Gastrocnemius medialis (tissue), 4 donors: ENCODE data around the gene NEK11. TPM values are rescaled to one million over a fixed set of nuclear protein-coding genes. Genes with fewer than 3 reads are reported as not detected.

Source experiments
- ATAC-seq, 2 donors: fragments of 150-250 bp; one replicate each; pipeline ENCODE4 v1.9.1; 2016
- DNase-seq, 2 donors: peaks; one replicate each; pipeline ENCODE4 v3.0.0-alpha.2; 2019
- H3K27ac ChIP-seq, 4 donors: fragments of 200-600 bp; sonication (generic); 1 replicate in 1 of 4; 2 replicates in 3 of 4; pipeline ENCODE4 v1.5.1; 2016 to 2018; ENCODE audit warnings: mild to moderate bottlenecking in 2 of 4, moderate library complexity in 1 of 4
- H3K27me3 ChIP-seq, 3 donors: fragments of 200-600 bp; sonication (generic) in 2 of 3; 1 replicate in 1 of 3; 2 replicates in 2 of 3; pipeline versions ENCODE4 v1.5.1 to v1.6.0; 2016 to 2019; ENCODE audit warnings: mild to moderate bottlenecking in 1 of 3, moderate library complexity in 1 of 3
- H3K36me3 ChIP-seq, 2 donors: fragments of 200-600 bp; sonication (generic) in 1 of 2; one replicate each; pipeline ENCODE4 v1.5.1; 2017 to 2018
- H3K4me1 ChIP-seq, 2 donors: fragments of 200-600 bp; sonication (generic) in 1 of 2; one replicate each; pipeline ENCODE4 v1.5.1; 2016 to 2017; ENCODE audit warnings: mild to moderate bottlenecking in 2 of 2
- H3K4me3 ChIP-seq, 4 donors: fragments of 200-600 bp; sonication (generic) in 3 of 4; 1 replicate in 1 of 4; 2 replicates in 3 of 4; pipeline ENCODE4 v1.5.1; 2016 to 2019; ENCODE audit warnings: mild to moderate bottlenecking in 2 of 4
- H3K9me3 ChIP-seq, 3 donors: fragments of 200-600 bp; sonication (generic) in 2 of 3; 1 replicate in 1 of 3; 2 replicates in 2 of 3; pipeline ENCODE4 v1.5.1; 2016 to 2019
- POLR2A ChIP-seq, 2 donors: fragments of 450-650 bp; IDR thresholded peaks; one replicate each; pipeline ENCODE4 v1.6.1; 2017; ENCODE audit warnings: antibody characterized with exemption in 2 of 2, mild to moderate bottlenecking in 2 of 2, moderate library complexity in 2 of 2
- in situ Hi-C, 4 donors: fragments of 200-750 bp; cut with MboI; loops; one replicate each; pipeline versions ENCODE4 v1.15.0 to v1.8.0; 2017; ENCODE audit warnings: low sequenced_read_pairs in 4 of 4
- intact Hi-C: fragments of 100-400 bp; cut with DNase I; formaldehyde crosslinking; loops from one replicate; pipeline ENCODE4 v1.15.1; 2023; ENCODE audit warnings: low total_unique reads
- total RNA-seq, 4 donors: library from RNA; depleted of rRNA; stranded (reverse); fragments of >200 nt; gene quantifications; one replicate each; pipeline versions ENCODE4 v1.1.0 to v1.2.3, GENCODE V29; 2016
- TF ChIP-seq, protein P1 (sequence below), 5 experiments: fragments of 450-650 bp in 3 of 5; fragments of 200-600 bp in 2 of 5; sonication (generic) in 2 of 5; IDR thresholded peaks in 4 of 5; conservative IDR thresholded peaks in 1 of 5; 1 replicate in 4 of 5; 2 replicates in 1 of 5; pipeline ENCODE4 v1.5.1; 2016 to 2019; ENCODE audit warnings: antibody characterized with exemption in 5 of 5, mild to moderate bottlenecking in 3 of 5, moderate library complexity in 3 of 5

NEK11 gene
- total RNA-seq, 4 donors from 2014 or later = 2.1 to 5.2 (median 2.5) TPM

DNA sequence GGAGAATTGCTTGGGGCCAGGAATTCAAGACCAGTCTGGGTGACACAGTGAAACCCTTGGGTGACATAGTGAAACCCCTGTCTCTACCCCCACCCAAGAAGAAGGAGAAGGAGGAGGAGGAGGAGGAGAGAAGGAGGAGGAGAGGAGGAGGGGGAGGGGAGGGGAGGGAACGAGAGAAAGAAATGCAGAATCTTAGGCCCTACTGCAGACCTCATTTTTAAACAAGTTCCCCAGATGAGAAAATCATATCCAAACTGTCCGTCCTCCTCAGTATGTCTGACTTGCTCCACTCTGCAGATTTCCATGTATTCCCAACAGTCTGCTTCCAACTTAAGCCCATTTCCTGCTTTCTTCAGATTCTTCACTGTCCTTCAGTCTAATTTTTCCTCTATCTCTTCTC, 291.0 kb downstream of the NEK11 start:
- DNase-seq (no peak), ATAC-seq (no peak)
- TF ChIP-seq, protein P1, sequence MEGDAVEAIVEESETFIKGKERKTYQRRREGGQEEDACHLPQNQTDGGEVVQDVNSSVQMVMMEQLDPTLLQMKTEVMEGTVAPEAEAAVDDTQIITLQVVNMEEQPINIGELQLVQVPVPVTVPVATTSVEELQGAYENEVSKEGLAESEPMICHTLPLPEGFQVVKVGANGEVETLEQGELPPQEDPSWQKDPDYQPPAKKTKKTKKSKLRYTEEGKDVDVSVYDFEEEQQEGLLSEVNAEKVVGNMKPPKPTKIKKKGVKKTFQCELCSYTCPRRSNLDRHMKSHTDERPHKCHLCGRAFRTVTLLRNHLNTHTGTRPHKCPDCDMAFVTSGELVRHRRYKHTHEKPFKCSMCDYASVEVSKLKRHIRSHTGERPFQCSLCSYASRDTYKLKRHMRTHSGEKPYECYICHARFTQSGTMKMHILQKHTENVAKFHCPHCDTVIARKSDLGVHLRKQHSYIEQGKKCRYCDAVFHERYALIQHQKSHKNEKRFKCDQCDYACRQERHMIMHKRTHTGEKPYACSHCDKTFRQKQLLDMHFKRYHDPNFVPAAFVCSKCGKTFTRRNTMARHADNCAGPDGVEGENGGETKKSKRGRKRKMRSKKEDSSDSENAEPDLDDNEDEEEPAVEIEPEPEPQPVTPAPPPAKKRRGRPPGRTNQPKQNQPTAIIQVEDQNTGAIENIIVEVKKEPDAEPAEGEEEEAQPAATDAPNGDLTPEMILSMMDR (IDR thresholded peaks at IDR 0.05 in 4 of 5, conservative IDR thresholded peaks at IDR 0.05 in 1 of 5) = no peak
- no peak for TF ChIP-seq POLR2A (IDR thresholded peaks at IDR 0.05)
- H3K27ac ChIP-seq = no peak overlapping the region
- H3K9me3 ChIP-seq = no peaks in the 10 kb centered on the region
- no peak overlapping the region for H3K4me3 ChIP-seq
- in situ Hi-C loops (no loop called here), intact Hi-C loops (no loop called here)
- H3K4me1 ChIP-seq = no peaks in the 10 kb centered on the region
- H3K27me3 ChIP-seq = no peaks in the 10 kb centered on the region
- no peaks in the 10 kb centered on the region for H3K36me3 ChIP-seq

DNA sequence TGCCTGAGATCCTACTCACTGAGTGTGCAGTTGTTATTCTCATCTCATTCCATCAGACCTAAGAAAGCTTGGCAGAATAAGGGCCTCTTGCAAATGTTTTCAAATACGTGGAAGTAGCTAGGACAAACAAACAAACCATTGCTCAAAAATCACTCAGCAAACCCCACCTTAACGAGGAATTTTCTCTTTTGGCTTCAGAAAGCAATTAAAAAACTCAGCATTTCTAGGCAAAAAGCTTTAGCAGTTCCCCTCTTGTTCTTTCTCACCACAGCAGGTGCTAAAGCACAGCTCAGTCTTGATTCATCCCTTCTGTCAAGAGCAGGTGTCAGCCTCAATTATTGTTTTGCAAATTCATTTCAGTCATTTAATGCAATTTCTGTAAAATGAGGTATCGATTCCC, 296.3 kb downstream of the NEK11 start:
- H3K9me3 ChIP-seq = no peaks in the 10 kb centered on the region
- in situ Hi-C loops = no loop called here
- intact Hi-C loops = no loop called here
- no peak for ATAC-seq
- no peaks in the 10 kb centered on the region for H3K4me1 ChIP-seq
- no peak overlapping the region for H3K4me3 ChIP-seq
- TF ChIP-seq, protein P1 (IDR thresholded peaks at IDR 0.05 in 4 of 5, conservative IDR thresholded peaks at IDR 0.05 in 1 of 5) = no peak
- no peak for TF ChIP-seq POLR2A (IDR thresholded peaks at IDR 0.05)
- no peak overlapping the region for H3K27ac ChIP-seq
- no peak for DNase-seq
- H3K27me3 ChIP-seq = no peaks in the 10 kb centered on the region
- no peaks in the 10 kb centered on the region for H3K36me3 ChIP-seq

DNA sequence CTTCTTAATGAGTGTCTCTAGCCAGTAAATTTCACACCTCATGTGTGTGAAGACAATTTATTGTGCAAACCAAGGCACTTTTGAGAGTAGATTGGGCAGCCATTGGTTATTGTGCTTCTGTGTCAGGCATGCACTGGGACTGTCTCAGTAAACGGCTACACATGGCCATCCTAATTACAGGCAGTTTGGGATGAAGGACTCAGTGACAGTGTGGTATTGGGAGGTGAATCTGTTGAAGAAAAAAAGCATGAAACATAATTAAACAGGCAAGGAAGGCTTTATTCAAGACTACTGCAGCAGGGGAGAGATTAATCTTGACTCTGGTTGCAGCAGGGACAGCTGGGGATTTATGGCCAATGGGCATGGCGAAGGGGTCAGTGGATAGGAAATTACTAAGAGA, 297.1 kb downstream of the NEK11 start:
- no peaks in the 10 kb centered on the region for H3K27me3 ChIP-seq
- no peak overlapping the region for H3K27ac ChIP-seq
- in situ Hi-C loops = no loop called here
- intact Hi-C loops = no loop called here
- H3K4me3 ChIP-seq = no peak overlapping the region
- TF ChIP-seq, protein P1 (IDR thresholded peaks at IDR 0.05 in 4 of 5, conservative IDR thresholded peaks at IDR 0.05 in 1 of 5) = no peak
- TF ChIP-seq POLR2A (IDR thresholded peaks at IDR 0.05) = no peak
- ATAC-seq (no peak), DNase-seq (no peak)
- H3K9me3 ChIP-seq = no peaks in the 10 kb centered on the region
- H3K36me3 ChIP-seq = no peaks in the 10 kb centered on the region
- no peaks in the 10 kb centered on the region for H3K4me1 ChIP-seq

DNA sequence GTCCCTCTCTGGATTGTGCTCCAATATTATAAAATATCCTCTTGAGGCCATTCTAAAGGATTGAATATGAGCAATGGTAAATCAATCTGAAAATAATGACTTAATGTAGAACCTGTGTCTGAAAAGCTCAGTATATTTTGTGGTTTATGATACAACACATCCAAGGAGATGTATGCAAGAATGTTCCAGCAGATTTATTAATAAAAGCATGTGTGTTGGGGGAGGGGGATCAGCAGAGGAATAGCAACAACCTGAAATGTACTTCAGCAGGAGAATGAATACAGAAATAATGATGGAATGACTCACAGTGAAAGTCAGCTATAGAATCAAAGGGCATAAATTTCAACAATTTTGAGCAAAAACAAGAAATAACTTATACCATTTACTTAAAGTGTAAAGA, 298.2 kb downstream of the NEK11 start:
- no peak overlapping the region for H3K4me3 ChIP-seq
- no peaks in the 10 kb centered on the region for H3K4me1 ChIP-seq
- no peak for DNase-seq
- in situ Hi-C loops = no loop called here
- TF ChIP-seq, protein P1 (IDR thresholded peaks at IDR 0.05 in 4 of 5, conservative IDR thresholded peaks at IDR 0.05 in 1 of 5) = no peak
- no peak for TF ChIP-seq POLR2A (IDR thresholded peaks at IDR 0.05)
- no peaks in the 10 kb centered on the region for H3K27me3 ChIP-seq
- H3K27ac ChIP-seq = no peak overlapping the region
- H3K9me3 ChIP-seq = no peaks in the 10 kb centered on the region
- no peak for ATAC-seq
- H3K36me3 ChIP-seq = no peaks in the 10 kb centered on the region
- intact Hi-C loops = no loop called here

DNA sequence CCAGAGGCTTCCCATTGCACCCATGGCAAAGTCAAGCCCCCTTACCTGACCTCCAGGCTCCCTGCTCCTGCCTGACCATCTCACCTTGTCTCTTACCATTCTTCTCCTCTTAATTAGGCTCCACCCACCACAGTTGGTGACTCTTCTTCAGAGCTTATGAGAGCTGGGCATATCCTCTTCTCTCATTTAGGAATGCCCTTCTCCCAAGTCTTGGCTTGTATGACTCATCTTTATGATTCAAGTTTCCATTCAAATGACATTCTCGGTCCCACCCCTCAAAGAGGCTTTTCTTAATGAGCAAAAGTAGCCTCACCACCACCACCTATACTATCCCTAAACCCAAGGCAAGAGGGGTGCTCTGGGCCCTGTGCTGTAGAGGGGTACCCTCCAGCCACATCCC, 299.6 kb downstream of the NEK11 start:
- in situ Hi-C loops (no loop called here), intact Hi-C loops (no loop called here)
- no peaks in the 10 kb centered on the region for H3K27me3 ChIP-seq

More for the DNA sequence above, 299.6 kb downstream of the NEK11 start:
- no peak for DNase-seq
- H3K27ac ChIP-seq = no peak overlapping the region
- TF ChIP-seq, protein P1 (IDR thresholded peaks at IDR 0.05 in 4 of 5, conservative IDR thresholded peaks at IDR 0.05 in 1 of 5) = no peak
- no peak for TF ChIP-seq POLR2A (IDR thresholded peaks at IDR 0.05)
- H3K4me3 ChIP-seq = no peak overlapping the region
- ATAC-seq = no peak
- no peaks in the 10 kb centered on the region for H3K4me1 ChIP-seq
- no peaks in the 10 kb centered on the region for H3K9me3 ChIP-seq
- H3K36me3 ChIP-seq = no peaks in the 10 kb centered on the region
